ENCODE data around the gene SPRR2F. TPM values are rescaled to one million over a fixed set of nuclear protein-coding genes. Genes with fewer than 3 reads are reported as not detected.

SPRR2F gene
- polyA plus RNA-seq, 3 donors: not detected

- no peak for DNase-seq (ENCODE audit: low read depth in 3 of 3, low spot score in 2 of 3)
These were observed 31.6 kb downstream of the SPRR2F start for GRCh38 chr1:153081736-153082135.

GRCh38 chr1:153072806-153073726, 40.2 kb downstream of the SPRR2F start:
- no peak for DNase-seq (ENCODE audit: low read depth in 3 of 3, low spot score in 2 of 3)

- no peak for DNase-seq (ENCODE audit: low read depth in 3 of 3, low spot score in 2 of 3)
These were observed 41.8 kb downstream of the SPRR2F start, which contains the start of gene SPRR2B for GRCh38 chr1:153071511-153071910. SPRR2B (minus strand) TSS chr1:153071611; CDS start chr1:153070839, 772 bp downstream.

- no peak for DNase-seq (ENCODE audit: low read depth in 3 of 3, low spot score in 2 of 3)
These were observed 43.1 kb downstream of the SPRR2F start for GRCh38 chr1:153070243-153070642.

Other genes starting within 250 kb of the SPRR2F start
- gene SMCP, start 235.2 kb downstream of the SPRR2F start, polyA plus RNA-seq (ENCODE audit: insufficient read length in 3 of 3): not detected
- gene IVL, start 205.0 kb downstream of the SPRR2F start, polyA plus RNA-seq (ENCODE audit: insufficient read length in 3 of 3): under 1 TPM in 2 of 3 donors, not detected in 1; 0.21 to 0.42 TPM
- gene SPRR5, start 166.3 kb downstream of the SPRR2F start, polyA plus RNA-seq (ENCODE audit: insufficient read length in 3 of 3): not detected
- gene SPRR4, start 142.9 kb downstream of the SPRR2F start, polyA plus RNA-seq (ENCODE audit: insufficient read length in 3 of 3): not detected
- not detected for gene SPRR1A, start 129.4 kb downstream of the SPRR2F start, polyA plus RNA-seq (ENCODE audit: insufficient read length in 3 of 3)
- under 1 TPM in 1 of 3 donors, not detected in 2; 0.21 TPM for gene SPRR3, start 111.8 kb downstream of the SPRR2F start, polyA plus RNA-seq (ENCODE audit: insufficient read length in 3 of 3)
- gene SPRR1B, start 82.3 kb downstream of the SPRR2F start, polyA plus RNA-seq (ENCODE audit: insufficient read length in 3 of 3): not detected
- not detected for gene SPRR2D, start 72.4 kb downstream of the SPRR2F start, polyA plus RNA-seq (ENCODE audit: insufficient read length in 3 of 3)
- gene SPRR2A, start 56.0 kb downstream of the SPRR2F start, polyA plus RNA-seq (ENCODE audit: insufficient read length in 3 of 3): not detected
- not detected for gene SPRR2B, start 41.9 kb downstream of the SPRR2F start, polyA plus RNA-seq (ENCODE audit: insufficient read length in 3 of 3)
- not detected for gene SPRR2E, start 19.0 kb downstream of the SPRR2F start, polyA plus RNA-seq (ENCODE audit: insufficient read length in 3 of 3)
- gene SPRR2G, start 37.4 kb upstream of the SPRR2F start, polyA plus RNA-seq (ENCODE audit: insufficient read length in 3 of 3): not detected
- gene LELP1, start 89.9 kb upstream of the SPRR2F start, polyA plus RNA-seq (ENCODE audit: insufficient read length in 3 of 3): not detected
- gene PRR9, start 104.1 kb upstream of the SPRR2F start, polyA plus RNA-seq (ENCODE audit: insufficient read length in 3 of 3): not detected
- not detected for gene LORICRIN, start 146.2 kb upstream of the SPRR2F start, polyA plus RNA-seq (ENCODE audit: insufficient read length in 3 of 3)
- gene PGLYRP3, start 199.4 kb upstream of the SPRR2F start, polyA plus RNA-seq (ENCODE audit: insufficient read length in 3 of 3): not detected
- gene PGLYRP4, start 235.3 kb upstream of the SPRR2F start, polyA plus RNA-seq (ENCODE audit: insufficient read length in 3 of 3): not detected
- 10 to 100 TPM in 2 of 3 donors, 1 to 10 TPM in 1; 8.7 to 22.1 (median 16.1) TPM for gene S100A9, start 244.3 kb upstream of the SPRR2F start, polyA plus RNA-seq (ENCODE audit: insufficient read length in 3 of 3)

Data from right renal cortex interstitium (tissue), 3 donors.